MCF 10A (cell line): Measurements from ENCODE around the gene THADA. TPM values are rescaled to one million over a fixed set of nuclear protein-coding genes. Genes with fewer than 3 reads are reported as not detected.
A peak's percentile ranks its signal among the peaks of the same experiment; 100 is the strongest.

Experiments used
- BruUV-seq: library from RNA; stranded (reverse); fragments of 400-500 nt; replicated peaks from 2 replicates; lab custom pipeline; 2021; lab: Mats Ljungman, UMichigan
- CTCF ChIA-PET: fragments of 300-600 bp; sonication (Branson Sonifier 250); formaldehyde crosslinking; extraction: SDS; loops from one replicate; lab custom pipeline; 2021; ENCODE audit warnings: antibody characterized with exemption, inconsistent platforms; lab: Yijun Ruan, JAX
- POLR2A ChIA-PET: fragments of 300-600, 350-650 bp; sonication (Branson Sonifier 250); formaldehyde crosslinking; extraction: SDS; loops from one replicate; lab custom pipeline; 2020; ENCODE audit warnings: antibody characterized with exemption, inconsistent platforms; lab: Yijun Ruan, JAX
- DNase-seq: peaks from one replicate; pipeline ENCODE4 v3.0.0-alpha.2; 2018; ENCODE audit not compliant: unreplicated experiment
- H3K27ac Mint-ChIP-seq: one replicate; pipeline ENCODE4 v1.8.0; 2022; ENCODE audit warnings: mild to moderate bottlenecking, low read depth, mixed read lengths; ENCODE audit not compliant: unreplicated experiment
- H3K27me3 Mint-ChIP-seq: one replicate; pipeline ENCODE4 v1.8.0; 2022; ENCODE audit warnings: mixed read lengths; ENCODE audit not compliant: insufficient read depth, unreplicated experiment
- H3K36me3 Mint-ChIP-seq: one replicate; pipeline ENCODE4 v1.8.0; 2022; ENCODE audit warnings: mild to moderate bottlenecking, moderate library complexity, mixed read lengths; ENCODE audit not compliant: insufficient read depth, unreplicated experiment
- H3K4me1 Mint-ChIP-seq: one replicate; pipeline ENCODE4 v1.8.0; 2022; ENCODE audit warnings: mixed read lengths; ENCODE audit not compliant: insufficient read depth, unreplicated experiment
- H3K4me3 Mint-ChIP-seq: one replicate; pipeline ENCODE4 v1.8.0; 2022; ENCODE audit warnings: mild to moderate bottlenecking, moderate library complexity, mixed read lengths; ENCODE audit not compliant: unreplicated experiment
- H3K9me3 Mint-ChIP-seq: one replicate; pipeline ENCODE4 v1.8.0; 2022; ENCODE audit warnings: mixed read lengths; ENCODE audit not compliant: unreplicated experiment
- CTCF ChIP-seq: fragments of 200-600 bp; IDR thresholded peaks from one replicate; pipeline ENCODE4 v1.8.0; 2022; ENCODE audit warnings: antibody characterized with exemption, mild to moderate bottlenecking; ENCODE audit not compliant: unreplicated experiment
- intact Hi-C: fragments of 100-400 bp; cut with micrococcal nuclease; formaldehyde crosslinking; loops from 2 replicates; pipeline ENCODE4 v1.14.1; 2022
- total RNA-seq: library from RNA; stranded (reverse); gene quantifications from 2 replicates; pipeline ENCODE4 v1.2.3, GENCODE V29; 2022

Gene THADA
- total RNA-seq, 1 experiment from 2014 or later: 49.8 TPM

GRCh38 chr2:43454791-43455190 is 141.0 kb downstream of the THADA start:
- H3K36me3 Mint-ChIP-seq: peaks cover 8% of the 10 kb centered on the region
- no peaks in the 10 kb centered on the region for H3K9me3 Mint-ChIP-seq
- peaks cover 42% of the 10 kb centered on the region for H3K4me1 Mint-ChIP-seq
- ChIA-PET POLR2A (interaction anchor here (0.6 to 1.8 kb wide), 13 partner anchors 9 to 231 kb away, joined by 3 to 7 read pairs (median 3); no protein-coding TSS in a partner anchor), CTCF (interaction anchor here (0.6 to 1.5 kb wide), 4 partner anchors 24 to 508 kb away, joined by 3 to 12 read pairs (median 5); no protein-coding TSS in a partner anchor)
- no TSS peak for BruUV-seq
- no peak for DNase-seq
- no peak overlapping the region for H3K4me3 Mint-ChIP-seq
- intact Hi-C loops: no loop called here
- peak overlapping the region; percentile 78 for H3K27ac Mint-ChIP-seq
- no peaks in the 10 kb centered on the region for H3K27me3 Mint-ChIP-seq
- TF ChIP-seq CTCF: no peak

GRCh38 chr2:43453179-43454170 is 142.4 kb downstream of the THADA start:
- Mint-ChIP-seq H3K4me1 (peaks cover 32% of the 10 kb centered on the region), H3K27me3 (no peaks in the 10 kb centered on the region), H3K4me3 (no peak overlapping the region), H3K36me3 (peaks cover 19% of the 10 kb centered on the region), H3K9me3 (no peaks in the 10 kb centered on the region), H3K27ac (no peak overlapping the region)
- BruUV-seq: no TSS peak
- ChIA-PET POLR2A (interaction anchor here (0.6 to 2.7 kb wide), 6 partner anchors 9 to 395 kb away, joined by 3 to 9 read pairs (median 4); no protein-coding TSS in a partner anchor), CTCF (interaction anchor here (0.6 to 1.5 kb wide), 5 partner anchors 11 to 224 kb away, joined by 3 to 4 read pairs (median 3); no protein-coding TSS in a partner anchor)
- intact Hi-C loops: no loop called here
- DNase-seq: no peak
- TF ChIP-seq CTCF: no peak

GRCh38 chr2:43452318-43452731 is 143.5 kb downstream of the THADA start:
- TF ChIP-seq CTCF: no peak
- BruUV-seq: no TSS peak
- H3K36me3 Mint-ChIP-seq: peaks cover 23% of the 10 kb centered on the region
- CTCF ChIA-PET: interaction anchor here (1.0 kb wide), 1 partner anchor 505 kb away, joined by 3 read pairs; no protein-coding TSS in a partner anchor
- H3K27me3 Mint-ChIP-seq: no peaks in the 10 kb centered on the region
- no peaks in the 10 kb centered on the region for H3K9me3 Mint-ChIP-seq
- no peak overlapping the region for H3K4me3 Mint-ChIP-seq
- H3K4me1 Mint-ChIP-seq: peaks cover 21% of the 10 kb centered on the region
- POLR2A ChIA-PET: interaction anchor here (0.7 to 2.7 kb wide), 4 partner anchors 8 to 394 kb away, joined by 3 to 9 read pairs (median 4); no protein-coding TSS in a partner anchor
- DNase-seq: no peak
- H3K27ac Mint-ChIP-seq: no peak overlapping the region
- intact Hi-C loops: no loop called here

GRCh38 chr2:43450617-43451016 is 145.2 kb downstream of the THADA start:
- H3K27ac Mint-ChIP-seq: no peak overlapping the region
- no TSS peak for BruUV-seq
- no peaks in the 10 kb centered on the region for H3K27me3 Mint-ChIP-seq
- H3K4me1 Mint-ChIP-seq: peaks cover 10% of the 10 kb centered on the region
- intact Hi-C loops: no loop called here
- POLR2A ChIA-PET: interaction anchor here (0.7 to 2.7 kb wide), 4 partner anchors 8 to 24 kb away, joined by 3 to 9 read pairs (median 4); no protein-coding TSS in a partner anchor
- peaks cover 28% of the 10 kb centered on the region for H3K36me3 Mint-ChIP-seq
- TF ChIP-seq CTCF: no peak
- CTCF ChIA-PET: interaction anchor here (0.7 kb wide), 1 partner anchor 11 kb away, joined by 3 read pairs; no protein-coding TSS in a partner anchor
- H3K4me3 Mint-ChIP-seq: no peak overlapping the region
- DNase-seq: no peak
- no peaks in the 10 kb centered on the region for H3K9me3 Mint-ChIP-seq
